Measurements from ENCODE around the gene GALNS. TPM values are rescaled to one million over a fixed set of nuclear protein-coding genes. Genes with fewer than 3 reads are reported as not detected.

The GALNS gene
- total RNA-seq, 1 donor from 2014 or later, result 23.1 TPM

- ATAC-seq, result no peak
Observed at GRCh38 chr16:88861359-88861758, 4.6 kb upstream of the GALNS start.

DNA sequence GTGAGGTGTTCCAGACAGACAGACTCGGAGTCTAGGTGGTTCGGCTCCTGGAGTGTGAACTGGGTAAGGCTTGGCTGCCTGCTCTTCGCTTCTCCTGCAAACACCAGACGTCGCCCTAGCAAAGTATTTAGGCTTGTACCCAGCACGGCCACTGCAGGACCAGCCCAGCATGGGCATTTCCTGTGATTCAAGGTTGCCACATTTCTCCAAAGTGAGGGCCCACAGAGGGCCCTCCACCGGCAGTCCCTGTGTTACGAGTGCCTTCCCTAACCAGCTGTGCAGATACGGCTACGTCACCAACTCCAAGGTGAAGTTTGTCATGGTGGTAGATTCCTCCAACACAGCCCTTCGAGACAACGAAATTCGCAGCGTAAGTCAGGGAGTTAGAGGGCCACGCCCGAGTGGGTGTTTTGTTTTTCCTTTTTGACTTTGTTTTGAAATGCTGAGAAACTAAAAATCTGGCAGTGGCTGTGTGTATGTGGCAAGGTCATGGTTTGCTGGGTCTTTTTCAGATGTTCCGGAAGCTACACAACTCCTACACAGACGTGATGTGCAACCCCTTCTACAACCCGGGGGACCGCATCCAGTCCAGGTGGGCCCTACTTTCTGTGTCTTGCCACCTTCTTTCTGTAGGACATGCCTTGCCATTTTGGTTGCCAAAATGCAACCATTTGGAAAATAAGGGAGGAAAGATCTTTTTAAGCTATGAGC lies 2.8 kb upstream of the GALNS start:
- DNase-seq (ENCODE audit: low spot score) (no peak), ATAC-seq (no peak)

More at GRCh38 chr16:88861359-88861758, 4.6 kb upstream of the GALNS start:
- no peak for DNase-seq (ENCODE audit: low spot score)

GRCh38 chr16:88857728-88858339 lies 1.1 kb upstream of the GALNS start:
- ATAC-seq (peak; percentile 70), DNase-seq (ENCODE audit: low spot score) (peak; percentile 74)

GRCh38 chr16:88856122-88856827 lies 472 bp downstream of the GALNS start:
- ATAC-seq (peak; percentile 36), DNase-seq (ENCODE audit: low spot score) (no peak)

GRCh38 chr16:88855736-88856121 lies 1.0 kb downstream of the GALNS start:
- no peak for DNase-seq (ENCODE audit: low spot score)
- no peak for ATAC-seq

DNA sequence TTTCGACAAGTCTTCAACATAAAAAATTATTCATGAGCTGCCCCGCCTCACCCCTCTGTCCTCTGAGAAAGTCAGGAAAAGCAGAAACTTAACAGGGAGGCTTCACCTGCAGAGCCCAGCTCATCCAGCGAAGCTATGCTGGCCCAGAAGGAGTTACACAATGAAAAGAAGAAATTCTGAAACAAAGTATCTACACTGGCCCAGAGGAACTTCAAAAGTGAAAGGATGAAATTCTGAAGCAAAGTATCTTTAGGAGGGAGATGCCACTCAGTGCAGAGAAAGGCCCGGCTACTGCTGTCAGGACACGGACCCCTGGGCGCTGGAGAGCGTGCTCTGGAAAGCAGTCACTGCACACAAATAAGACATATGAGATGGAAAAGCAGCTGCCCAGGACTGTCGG lies 1.6 kb downstream of the GALNS start:
- no peak for DNase-seq (ENCODE audit: low spot score)
- ATAC-seq, result no peak

GRCh38 chr16:88854306-88855111 lies 2.2 kb downstream of the GALNS start:
- no peak for DNase-seq (ENCODE audit: low spot score)

GRCh38 chr16:88853325-88853941 lies 3.3 kb downstream of the GALNS start:
- ATAC-seq, result no peak
- no peak for DNase-seq (ENCODE audit: low spot score)

More at GRCh38 chr16:88854306-88855111, 2.2 kb downstream of the GALNS start:
- no peak for ATAC-seq

GRCh38 chr16:88851616-88852015 lies 5.1 kb downstream of the GALNS start:
- DNase-seq (ENCODE audit: low spot score), result no peak
- ATAC-seq, result no peak

DNA sequence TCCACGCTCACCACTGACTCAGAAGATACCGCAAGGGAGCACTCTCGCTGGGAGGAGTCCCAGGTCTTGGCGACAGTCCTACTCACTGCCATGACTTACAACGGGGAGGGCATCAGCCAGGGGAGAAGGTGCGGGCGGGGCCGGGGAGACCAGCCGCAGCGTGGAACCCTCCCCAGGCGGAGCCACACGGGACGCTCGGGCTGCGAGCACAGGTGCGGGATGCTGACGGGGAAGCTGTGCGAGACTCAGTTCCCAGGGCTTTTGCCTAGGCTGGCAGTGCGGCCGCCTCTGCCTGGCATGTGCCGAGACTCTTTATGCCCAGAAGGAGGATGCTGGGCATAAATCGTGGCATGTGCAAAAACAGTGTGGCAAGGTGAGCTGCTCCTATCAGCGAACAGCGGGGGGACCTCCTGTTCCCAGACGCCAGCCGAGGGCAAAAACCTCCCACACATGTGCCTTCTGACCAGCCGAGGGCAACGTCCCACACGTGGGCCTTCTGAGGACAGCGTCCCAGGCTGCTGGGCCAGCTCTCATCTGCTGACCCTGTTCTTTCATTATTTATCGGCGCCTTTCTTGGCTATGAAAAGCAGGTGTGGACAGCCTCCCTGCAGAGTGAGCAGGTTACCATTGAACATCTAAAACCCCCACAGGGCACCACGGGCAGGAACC lies 6.1 kb downstream of the GALNS start:
- no peak for DNase-seq (ENCODE audit: low spot score)

GRCh38 chr16:88848557-88848956 lies 8.2 kb downstream of the GALNS start:
- DNase-seq (ENCODE audit: low spot score), result no peak
- no peak for ATAC-seq

More for the DNA sequence above, 6.1 kb downstream of the GALNS start:
- ATAC-seq, result peak; percentile 66

GRCh38 chr16:88847654-88848053 lies 9.1 kb downstream of the GALNS start:
- ATAC-seq, result no peak
- DNase-seq (ENCODE audit: low spot score), result no peak

DNA sequence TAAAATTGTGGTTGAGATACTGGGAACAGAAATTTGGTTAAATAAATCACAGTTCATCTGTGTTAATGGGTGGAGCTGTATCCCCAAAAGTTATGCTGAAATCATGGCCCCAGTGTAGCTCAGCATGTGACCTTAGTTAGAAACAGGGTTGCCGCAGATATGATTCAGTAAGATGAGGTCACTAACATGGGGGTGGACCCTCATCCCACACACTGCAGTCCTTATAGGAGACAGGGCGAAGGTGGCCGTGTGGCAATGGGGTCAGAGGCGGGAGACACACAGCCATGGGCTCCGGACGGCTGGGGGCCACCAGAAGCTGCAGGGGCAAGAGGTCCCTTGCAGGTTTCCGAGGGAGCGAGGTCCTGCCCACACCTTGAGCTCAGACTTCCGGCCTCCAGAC lies 10.7 kb downstream of the GALNS start:
- no peak for ATAC-seq

GRCh38 chr16:88844419-88845036 lies 12.2 kb downstream of the GALNS start:
- DNase-seq (ENCODE audit: low spot score), result no peak
- no peak for ATAC-seq

More for the DNA sequence above, 10.7 kb downstream of the GALNS start:
- DNase-seq (ENCODE audit: low spot score), result no peak

- no peak for ATAC-seq
- no peak for DNase-seq (ENCODE audit: low spot score)
Observed at GRCh38 chr16:88843256-88843655, 13.5 kb downstream of the GALNS start.

- no peak for ATAC-seq
- no peak for DNase-seq (ENCODE audit: low spot score)
Observed at GRCh38 chr16:88842806-88843205, 13.9 kb downstream of the GALNS start.

GRCh38 chr16:88842308-88842756 lies 14.4 kb downstream of the GALNS start:
- DNase-seq (ENCODE audit: low spot score), result no peak
- no peak for ATAC-seq

GRCh38 chr16:88841521-88842307 lies 15.0 kb downstream of the GALNS start:
- DNase-seq (ENCODE audit: low spot score) (no peak), ATAC-seq (no peak)
